ENCODE results near the gene FH. TPM values are rescaled to one million over a fixed set of nuclear protein-coding genes. Genes with fewer than 3 reads are reported as not detected.

The FH gene
- total and polyA plus RNA-seq, 2 of the 13 experiments (the other 11 are each of a cell fraction or from before 2014, with no cell fraction given), result 39.2 to 152 TPM

DNA sequence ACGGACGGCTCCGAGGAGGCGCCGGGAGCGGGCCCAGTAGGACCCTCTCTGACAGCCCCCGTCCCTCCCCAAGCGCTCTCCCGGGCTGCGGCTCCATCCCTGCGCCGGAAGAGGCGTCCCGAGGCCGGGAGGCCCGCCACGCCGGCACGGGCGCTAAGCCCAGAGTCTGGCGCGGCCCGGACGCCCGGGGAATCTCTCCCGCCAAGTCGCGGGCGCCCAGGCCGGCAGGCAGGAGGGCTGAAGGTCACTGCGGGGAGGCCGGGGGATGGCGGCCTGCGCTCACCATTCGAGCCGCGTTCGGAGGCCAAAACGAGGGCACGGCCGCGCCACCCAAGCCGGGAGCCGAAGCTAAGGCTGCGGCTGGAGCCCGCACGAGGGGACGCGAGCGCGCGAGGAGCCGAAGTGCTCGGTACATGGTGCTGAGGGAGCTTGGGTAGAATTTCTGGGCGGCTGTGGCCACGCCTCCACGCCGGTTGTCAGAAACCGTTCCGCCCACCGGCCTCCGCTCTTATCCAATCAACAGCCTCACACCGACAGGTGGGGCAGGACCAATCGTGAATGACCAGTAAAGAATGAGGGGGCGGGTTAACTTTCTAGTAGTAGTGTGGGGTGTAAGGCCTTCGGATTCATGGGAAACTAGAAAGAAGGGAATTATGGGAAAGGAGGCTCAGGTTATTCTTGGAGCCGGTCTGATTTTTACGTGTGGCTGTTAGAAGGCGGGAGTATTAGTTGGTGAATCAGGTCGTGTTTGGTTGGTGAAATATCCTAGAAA lies at the start of gene FH (continued):
- TF ChIP-seq, protein P1, sequence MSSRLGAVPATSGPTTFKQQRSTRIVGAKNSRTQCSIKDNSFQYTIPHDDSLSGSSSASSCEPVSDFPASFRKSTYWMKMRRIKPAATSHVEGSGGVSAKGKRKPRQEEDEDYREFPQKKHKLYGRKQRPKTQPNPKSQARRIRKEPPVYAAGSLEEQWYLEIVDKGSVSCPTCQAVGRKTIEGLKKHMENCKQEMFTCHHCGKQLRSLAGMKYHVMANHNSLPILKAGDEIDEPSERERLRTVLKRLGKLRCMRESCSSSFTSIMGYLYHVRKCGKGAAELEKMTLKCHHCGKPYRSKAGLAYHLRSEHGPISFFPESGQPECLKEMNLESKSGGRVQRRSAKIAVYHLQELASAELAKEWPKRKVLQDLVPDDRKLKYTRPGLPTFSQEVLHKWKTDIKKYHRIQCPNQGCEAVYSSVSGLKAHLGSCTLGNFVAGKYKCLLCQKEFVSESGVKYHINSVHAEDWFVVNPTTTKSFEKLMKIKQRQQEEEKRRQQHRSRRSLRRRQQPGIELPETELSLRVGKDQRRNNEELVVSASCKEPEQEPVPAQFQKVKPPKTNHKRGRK (CRISPR knock-in tag; IDR thresholded peaks at IDR 0.05), result no peak
- TF ChIP-seq, protein P2, sequence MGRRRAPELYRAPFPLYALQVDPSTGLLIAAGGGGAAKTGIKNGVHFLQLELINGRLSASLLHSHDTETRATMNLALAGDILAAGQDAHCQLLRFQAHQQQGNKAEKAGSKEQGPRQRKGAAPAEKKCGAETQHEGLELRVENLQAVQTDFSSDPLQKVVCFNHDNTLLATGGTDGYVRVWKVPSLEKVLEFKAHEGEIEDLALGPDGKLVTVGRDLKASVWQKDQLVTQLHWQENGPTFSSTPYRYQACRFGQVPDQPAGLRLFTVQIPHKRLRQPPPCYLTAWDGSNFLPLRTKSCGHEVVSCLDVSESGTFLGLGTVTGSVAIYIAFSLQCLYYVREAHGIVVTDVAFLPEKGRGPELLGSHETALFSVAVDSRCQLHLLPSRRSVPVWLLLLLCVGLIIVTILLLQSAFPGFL (CRISPR knock-in tag; IDR thresholded peaks at IDR 0.05), result no peak
- TF ChIP-seq NBN (conservative IDR thresholded peaks at IDR 0.05) (no peak), KDM5A (IDR thresholded peaks at IDR 0.05; ENCODE audit: borderline replicate concordance, low read length) (peak; percentile 56; the same call in 1 of the 2 replicates), PAWR (CRISPR knock-in tag; IDR thresholded peaks at IDR 0.05; ENCODE audit: borderline replicate concordance) (no peak), ZFY (CRISPR knock-in tag; IDR thresholded peaks at IDR 0.05) (peak; percentile 96), ISX (CRISPR knock-in tag; conservative IDR thresholded peaks at IDR 0.05) (no peak), ZNF773 (CRISPR knock-in tag; IDR thresholded peaks at IDR 0.05; ENCODE audit: borderline replicate concordance) (no peak), CEBPG (CRISPR knock-in tag; IDR thresholded peaks at IDR 0.05) (no peak), POLR2AphosphoS5 (IDR thresholded peaks at IDR 0.05; ENCODE audit: low read depth, low read length) (peak; percentile 90), SMAD9 (CRISPR knock-in tag; IDR thresholded peaks at IDR 0.05) (no peak), SSRP1 (CRISPR knock-in tag; IDR thresholded peaks at IDR 0.05) (no peak)
- TF ChIP-seq, protein P3, sequence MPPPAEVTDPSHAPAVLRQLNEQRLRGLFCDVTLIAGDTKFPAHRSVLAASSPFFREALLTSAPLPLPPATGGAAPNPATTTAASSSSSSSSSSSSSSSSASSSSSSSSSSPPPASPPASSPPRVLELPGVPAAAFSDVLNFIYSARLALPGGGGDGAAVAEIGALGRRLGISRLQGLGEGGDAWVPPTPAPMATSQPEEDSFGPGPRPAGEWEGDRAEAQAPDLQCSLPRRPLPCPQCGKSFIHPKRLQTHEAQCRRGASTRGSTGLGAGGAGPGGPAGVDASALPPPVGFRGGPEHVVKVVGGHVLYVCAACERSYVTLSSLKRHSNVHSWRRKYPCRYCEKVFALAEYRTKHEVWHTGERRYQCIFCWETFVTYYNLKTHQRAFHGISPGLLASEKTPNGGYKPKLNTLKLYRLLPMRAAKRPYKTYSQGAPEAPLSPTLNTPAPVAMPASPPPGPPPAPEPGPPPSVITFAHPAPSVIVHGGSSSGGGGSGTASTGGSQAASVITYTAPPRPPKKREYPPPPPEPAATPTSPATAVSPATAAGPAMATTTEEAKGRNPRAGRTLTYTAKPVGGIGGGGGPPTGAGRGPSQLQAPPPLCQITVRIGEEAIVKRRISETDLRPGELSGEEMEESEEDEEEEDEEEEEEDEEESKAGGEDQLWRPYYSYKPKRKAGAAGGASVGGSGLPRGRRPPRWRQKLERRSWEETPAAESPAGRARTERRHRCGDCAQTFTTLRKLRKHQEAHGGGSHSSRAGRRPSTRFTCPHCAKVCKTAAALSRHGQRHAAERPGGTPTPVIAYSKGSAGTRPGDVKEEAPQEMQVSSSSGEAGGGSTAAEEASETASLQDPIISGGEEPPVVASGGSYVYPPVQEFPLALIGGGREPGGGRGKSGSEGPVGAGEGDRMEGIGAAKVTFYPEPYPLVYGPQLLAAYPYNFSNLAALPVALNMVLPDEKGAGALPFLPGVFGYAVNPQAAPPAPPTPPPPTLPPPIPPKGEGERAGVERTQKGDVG (CRISPR knock-in tag; IDR thresholded peaks at IDR 0.05; ENCODE audit: borderline replicate concordance), result no peak
- TF ChIP-seq, protein P4, sequence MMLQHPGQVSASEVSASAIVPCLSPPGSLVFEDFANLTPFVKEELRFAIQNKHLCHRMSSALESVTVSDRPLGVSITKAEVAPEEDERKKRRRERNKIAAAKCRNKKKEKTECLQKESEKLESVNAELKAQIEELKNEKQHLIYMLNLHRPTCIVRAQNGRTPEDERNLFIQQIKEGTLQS (CRISPR knock-in tag; IDR thresholded peaks at IDR 0.05), result no peak
- TF ChIP-seq, protein P5, sequence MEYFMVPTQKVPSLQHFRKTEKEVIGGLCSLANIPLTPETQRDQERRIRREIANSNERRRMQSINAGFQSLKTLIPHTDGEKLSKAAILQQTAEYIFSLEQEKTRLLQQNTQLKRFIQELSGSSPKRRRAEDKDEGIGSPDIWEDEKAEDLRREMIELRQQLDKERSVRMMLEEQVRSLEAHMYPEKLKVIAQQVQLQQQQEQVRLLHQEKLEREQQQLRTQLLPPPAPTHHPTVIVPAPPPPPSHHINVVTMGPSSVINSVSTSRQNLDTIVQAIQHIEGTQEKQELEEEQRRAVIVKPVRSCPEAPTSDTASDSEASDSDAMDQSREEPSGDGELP (IDR thresholded peaks at IDR 0.05; ENCODE audit: borderline replicate concordance, low read depth), result no peak
- TF ChIP-seq, protein P6, sequence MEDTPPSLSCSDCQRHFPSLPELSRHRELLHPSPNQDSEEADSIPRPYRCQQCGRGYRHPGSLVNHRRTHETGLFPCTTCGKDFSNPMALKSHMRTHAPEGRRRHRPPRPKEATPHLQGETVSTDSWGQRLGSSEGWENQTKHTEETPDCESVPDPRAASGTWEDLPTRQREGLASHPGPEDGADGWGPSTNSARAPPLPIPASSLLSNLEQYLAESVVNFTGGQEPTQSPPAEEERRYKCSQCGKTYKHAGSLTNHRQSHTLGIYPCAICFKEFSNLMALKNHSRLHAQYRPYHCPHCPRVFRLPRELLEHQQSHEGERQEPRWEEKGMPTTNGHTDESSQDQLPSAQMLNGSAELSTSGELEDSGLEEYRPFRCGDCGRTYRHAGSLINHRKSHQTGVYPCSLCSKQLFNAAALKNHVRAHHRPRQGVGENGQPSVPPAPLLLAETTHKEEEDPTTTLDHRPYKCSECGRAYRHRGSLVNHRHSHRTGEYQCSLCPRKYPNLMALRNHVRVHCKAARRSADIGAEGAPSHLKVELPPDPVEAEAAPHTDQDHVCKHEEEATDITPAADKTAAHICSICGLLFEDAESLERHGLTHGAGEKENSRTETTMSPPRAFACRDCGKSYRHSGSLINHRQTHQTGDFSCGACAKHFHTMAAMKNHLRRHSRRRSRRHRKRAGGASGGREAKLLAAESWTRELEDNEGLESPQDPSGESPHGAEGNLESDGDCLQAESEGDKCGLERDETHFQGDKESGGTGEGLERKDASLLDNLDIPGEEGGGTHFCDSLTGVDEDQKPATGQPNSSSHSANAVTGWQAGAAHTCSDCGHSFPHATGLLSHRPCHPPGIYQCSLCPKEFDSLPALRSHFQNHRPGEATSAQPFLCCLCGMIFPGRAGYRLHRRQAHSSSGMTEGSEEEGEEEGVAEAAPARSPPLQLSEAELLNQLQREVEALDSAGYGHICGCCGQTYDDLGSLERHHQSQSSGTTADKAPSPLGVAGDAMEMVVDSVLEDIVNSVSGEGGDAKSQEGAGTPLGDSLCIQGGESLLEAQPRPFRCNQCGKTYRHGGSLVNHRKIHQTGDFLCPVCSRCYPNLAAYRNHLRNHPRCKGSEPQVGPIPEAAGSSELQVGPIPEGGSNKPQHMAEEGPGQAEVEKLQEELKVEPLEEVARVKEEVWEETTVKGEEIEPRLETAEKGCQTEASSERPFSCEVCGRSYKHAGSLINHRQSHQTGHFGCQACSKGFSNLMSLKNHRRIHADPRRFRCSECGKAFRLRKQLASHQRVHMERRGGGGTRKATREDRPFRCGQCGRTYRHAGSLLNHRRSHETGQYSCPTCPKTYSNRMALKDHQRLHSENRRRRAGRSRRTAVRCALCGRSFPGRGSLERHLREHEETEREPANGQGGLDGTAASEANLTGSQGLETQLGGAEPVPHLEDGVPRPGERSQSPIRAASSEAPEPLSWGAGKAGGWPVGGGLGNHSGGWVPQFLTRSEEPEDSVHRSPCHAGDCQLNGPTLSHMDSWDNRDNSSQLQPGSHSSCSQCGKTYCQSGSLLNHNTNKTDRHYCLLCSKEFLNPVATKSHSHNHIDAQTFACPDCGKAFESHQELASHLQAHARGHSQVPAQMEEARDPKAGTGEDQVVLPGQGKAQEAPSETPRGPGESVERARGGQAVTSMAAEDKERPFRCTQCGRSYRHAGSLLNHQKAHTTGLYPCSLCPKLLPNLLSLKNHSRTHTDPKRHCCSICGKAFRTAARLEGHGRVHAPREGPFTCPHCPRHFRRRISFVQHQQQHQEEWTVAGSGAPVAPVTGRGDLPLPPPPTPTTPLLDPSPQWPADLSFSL (CRISPR knock-in tag; IDR thresholded peaks at IDR 0.05), result no peak
